SK-N-MC (cell line): Measurements from ENCODE around the gene HCCS.

Experiments used
- EZH2 ChIP-seq: fragments of 200-600 bp; sonication (generic); IDR thresholded peaks from one replicate; pipeline ENCODE4 v1.6.1; 2017; ENCODE audit warnings: antibody characterized with exemption
- POLR2AphosphoS5 ChIP-seq: IDR thresholded peaks from 2 replicates; pipeline ENCODE4 v1.6.1; 2012; ENCODE audit warnings: mild to moderate bottlenecking, low read depth, low read length, borderline replicate concordance

GRCh38 chrX:11111947-11112346 is 815 bp downstream of the HCCS start:
- TF ChIP-seq EZH2 (no peak), POLR2AphosphoS5 (no peak)
